Right kidney (tissue), 1 donor: ENCODE results near the gene TMEM179B.
A peak's percentile ranks its signal among the peaks of the same experiment; 100 is the strongest.

Source experiments
- DNase-seq: peaks from one replicate; pipeline ENCODE4 v3.0.0-alpha.2; 2016

TMEM179B gene

GRCh38 chr11:62831520-62832335 lies 44.5 kb downstream of the TMEM179B start, which contains the start of gene STX5:
TSS of gene STX5 (minus strand) at chr11:62832051. CDS start at chr11:62831243, 808 bp downstream.
- peak; percentile 98 for DNase-seq

GRCh38 chr11:62832336-62833234 lies 45.4 kb downstream of the TMEM179B start, which contains the start of gene TEX54:
TSS of gene TEX54 (minus strand) at chr11:62832841.
- DNase-seq: peak; percentile 93

GRCh38 chr11:62835336-62835735 lies 48.1 kb downstream of the TMEM179B start:
- no peak for DNase-seq

GRCh38 chr11:62839050-62839945 lies 52.1 kb downstream of the TMEM179B start, which contains the start of gene WDR74:
TSS of gene WDR74 (minus strand) at chr11:62839590. CDS start at chr11:62839570, 20 bp downstream.
- DNase-seq: peak; percentile 85
